Thyroid gland (tissue), 4 donors: ENCODE data around the gene FBXO3. TPM values are rescaled to one million over a fixed set of nuclear protein-coding genes. Genes with fewer than 3 reads are reported as not detected.
"Not testable (repeated sequence)": the region's sequence is repeated elsewhere in the genome, so short reads cannot be mapped to it uniquely, and the experiment has no call there.

Source experiments
- DNase-seq, 2 donors: peaks; one replicate each; pipeline ENCODE4 v3.0.0-alpha.2; 2019
- H3K27ac ChIP-seq, 3 donors: fragments of 200-600 bp; sonication (generic); 1 replicate in 2 of 3; 2 replicates in 1 of 3; pipeline ENCODE4 v1.5.1; 2016 to 2019; ENCODE audit warnings: mild to moderate bottlenecking in 1 of 3, moderate library complexity in 1 of 3
- H3K27me3 ChIP-seq: fragments of 200-600 bp; sonication (generic); one replicate; pipeline ENCODE4 v1.5.1; 2019
- H3K36me3 ChIP-seq, 2 donors: fragments of 200-600 bp; sonication (generic); one replicate each; pipeline ENCODE4 v1.5.1; 2016 to 2019
- H3K4me1 ChIP-seq, 2 donors: fragments of 200-600 bp; sonication (generic); one replicate each; pipeline ENCODE4 v1.5.1; 2017 to 2019
- H3K4me3 ChIP-seq, 3 donors: fragments of 200-600 bp; sonication (generic); replicated peaks in 1 of 3; 1 replicate in 2 of 3; 2 replicates in 1 of 3; pipeline ENCODE4 v1.5.1; 2016; ENCODE audit warnings: mild to moderate bottlenecking in 1 of 3
- H3K9me3 ChIP-seq: fragments of 200-600 bp; sonication (generic); one replicate; pipeline ENCODE4 v1.5.1; 2017
- POLR2A ChIP-seq, 2 donors: fragments of 450-650 bp; IDR thresholded peaks; one replicate each; pipeline ENCODE4 v1.6.1; 2017; ENCODE audit warnings: antibody characterized with exemption in 2 of 2, mild to moderate bottlenecking in 2 of 2, moderate library complexity in 1 of 2
- WGBS, 2 donors: methylation state at CpG; one replicate each; pipeline ENCODE4 v1.1.5; 2017; 5-methylcytosine and 5-hydroxymethylcytosine counted together
- intact Hi-C: fragments of 100-400 bp; cut with DNase I; formaldehyde crosslinking; loops from one replicate; pipeline ENCODE4 v1.15.1; 2023
- total RNA-seq, 4 donors: library from RNA; depleted of rRNA; stranded (reverse); fragments of >200 nt; gene quantifications; one replicate each; pipeline ENCODE4 v1.2.3, GENCODE V29; 2016
- TF ChIP-seq, protein P1 (sequence below), 6 experiments: fragments of 200-600 bp in 3 of 6; fragments of 450-650 bp in 3 of 6; sonication (generic) in 3 of 6; IDR thresholded peaks; one replicate each; pipeline ENCODE4 v1.5.1; 2016 to 2019; ENCODE audit warnings: antibody characterized with exemption in 6 of 6, mild to moderate bottlenecking in 2 of 6, inconsistent platforms in 1 of 6, moderate library complexity in 1 of 6

The FBXO3 gene, protein sequence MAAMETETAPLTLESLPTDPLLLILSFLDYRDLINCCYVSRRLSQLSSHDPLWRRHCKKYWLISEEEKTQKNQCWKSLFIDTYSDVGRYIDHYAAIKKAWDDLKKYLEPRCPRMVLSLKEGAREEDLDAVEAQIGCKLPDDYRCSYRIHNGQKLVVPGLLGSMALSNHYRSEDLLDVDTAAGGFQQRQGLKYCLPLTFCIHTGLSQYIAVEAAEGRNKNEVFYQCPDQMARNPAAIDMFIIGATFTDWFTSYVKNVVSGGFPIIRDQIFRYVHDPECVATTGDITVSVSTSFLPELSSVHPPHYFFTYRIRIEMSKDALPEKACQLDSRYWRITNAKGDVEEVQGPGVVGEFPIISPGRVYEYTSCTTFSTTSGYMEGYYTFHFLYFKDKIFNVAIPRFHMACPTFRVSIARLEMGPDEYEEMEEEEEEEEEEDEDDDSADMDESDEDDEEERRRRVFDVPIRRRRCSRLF
- total RNA-seq: 10 to 100 TPM; 55.8 to 82.0 (median 57.7) TPM

DNA sequence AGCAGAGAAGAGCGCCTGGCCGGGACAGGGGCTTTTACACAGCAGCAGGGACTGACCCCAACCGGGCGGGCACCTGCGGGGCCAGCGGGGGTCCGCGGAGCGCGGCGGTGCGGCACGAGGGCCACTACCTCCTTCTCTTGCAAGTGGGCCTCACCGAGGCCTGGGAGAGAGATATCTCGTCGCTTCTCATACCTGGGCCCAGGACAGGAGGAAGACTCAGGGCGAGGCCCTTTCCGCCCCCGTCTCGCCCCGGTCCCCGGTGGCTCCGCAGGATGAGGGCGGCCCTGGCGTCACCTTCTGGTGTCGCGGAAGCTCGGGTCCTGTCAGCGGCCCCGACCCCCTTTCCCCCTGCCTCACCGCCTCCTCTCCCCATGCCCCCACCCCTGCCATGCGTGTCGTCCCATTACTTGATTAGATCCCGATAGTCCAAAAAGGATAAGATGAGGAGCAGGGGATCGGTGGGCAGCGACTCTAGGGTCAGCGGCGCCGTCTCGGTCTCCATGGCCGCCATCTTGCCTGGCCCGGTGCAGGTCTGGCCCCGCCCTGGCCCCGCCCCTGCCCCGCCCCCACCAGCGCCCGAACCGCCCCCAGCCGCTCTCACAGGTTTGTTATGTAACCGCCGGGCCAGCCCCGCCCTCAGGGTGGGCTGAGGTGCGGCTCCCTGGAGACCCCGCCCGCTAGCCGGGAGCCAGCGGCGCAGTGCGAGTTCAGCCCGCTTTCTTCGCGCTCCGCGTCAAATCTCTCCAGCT lies at the start of gene FBXO3:
TSS of gene FBXO3 (minus strand) at position 534 of the 749 bp plus-strand sequence. CDS start at position 511, 23 bp downstream.
- Histone ChIP-seq H3K27me3 (no peaks in the 10 kb centered on the region), H3K9me3 (no peaks in the 10 kb centered on the region), H3K4me1 (peaks cover 0 to 23% of the 10 kb centered on the region in 2 donors), H3K36me3 (no peaks in the 10 kb centered on the region), H3K4me3 (peak within 1 kb of the TSS; percentile 82 to 99 (median 88)), H3K27ac (peak within 1 kb of the TSS; percentile 70 to 76 (median 74))
- WGBS, 2 donors: 0 to 1% methylated on average over 25 to 38 of the region's 64 CpGs
- intact Hi-C loops: no loop called here
- TF ChIP-seq POLR2A (IDR thresholded peaks at IDR 0.05): peak in 1 of 2 donors; percentile 65
- TF ChIP-seq, protein P1, sequence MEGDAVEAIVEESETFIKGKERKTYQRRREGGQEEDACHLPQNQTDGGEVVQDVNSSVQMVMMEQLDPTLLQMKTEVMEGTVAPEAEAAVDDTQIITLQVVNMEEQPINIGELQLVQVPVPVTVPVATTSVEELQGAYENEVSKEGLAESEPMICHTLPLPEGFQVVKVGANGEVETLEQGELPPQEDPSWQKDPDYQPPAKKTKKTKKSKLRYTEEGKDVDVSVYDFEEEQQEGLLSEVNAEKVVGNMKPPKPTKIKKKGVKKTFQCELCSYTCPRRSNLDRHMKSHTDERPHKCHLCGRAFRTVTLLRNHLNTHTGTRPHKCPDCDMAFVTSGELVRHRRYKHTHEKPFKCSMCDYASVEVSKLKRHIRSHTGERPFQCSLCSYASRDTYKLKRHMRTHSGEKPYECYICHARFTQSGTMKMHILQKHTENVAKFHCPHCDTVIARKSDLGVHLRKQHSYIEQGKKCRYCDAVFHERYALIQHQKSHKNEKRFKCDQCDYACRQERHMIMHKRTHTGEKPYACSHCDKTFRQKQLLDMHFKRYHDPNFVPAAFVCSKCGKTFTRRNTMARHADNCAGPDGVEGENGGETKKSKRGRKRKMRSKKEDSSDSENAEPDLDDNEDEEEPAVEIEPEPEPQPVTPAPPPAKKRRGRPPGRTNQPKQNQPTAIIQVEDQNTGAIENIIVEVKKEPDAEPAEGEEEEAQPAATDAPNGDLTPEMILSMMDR (IDR thresholded peaks at IDR 0.05): no peak
- peak; percentile 91 to 94 for DNase-seq

DNA sequence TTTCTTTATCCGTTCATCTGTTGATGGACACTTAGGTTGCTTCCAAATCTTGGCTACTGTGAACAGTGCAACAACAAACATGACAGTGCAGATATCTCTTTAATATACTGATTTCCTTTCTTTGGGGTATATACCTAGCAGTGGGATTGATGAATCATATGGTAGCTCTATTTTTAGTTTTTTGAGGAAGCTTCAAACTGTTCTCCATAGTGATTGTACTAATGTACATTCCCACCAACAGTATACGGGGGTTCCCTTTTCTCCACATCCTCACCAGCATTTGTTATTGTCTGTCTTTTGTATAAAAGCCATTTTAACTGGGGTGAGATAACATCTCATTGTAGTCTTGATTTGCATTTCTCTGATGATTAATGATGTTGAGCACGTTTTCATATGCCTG lies 48.7 kb upstream of the FBXO3 start:
- H3K36me3 ChIP-seq, DNase-seq, H3K4me3 ChIP-seq, H3K4me1 ChIP-seq, H3K27ac ChIP-seq, H3K9me3 ChIP-seq, H3K27me3 ChIP-seq: not testable (repeated sequence)
- 60 to 62% methylated on average over 3 of the region's 3 CpGs for WGBS, 2 donors
- intact Hi-C loops: loop anchor here (10.0 kb wide), 1 partner anchor 448 kb away; the partner anchor contains the start of gene KIAA1549L

DNA sequence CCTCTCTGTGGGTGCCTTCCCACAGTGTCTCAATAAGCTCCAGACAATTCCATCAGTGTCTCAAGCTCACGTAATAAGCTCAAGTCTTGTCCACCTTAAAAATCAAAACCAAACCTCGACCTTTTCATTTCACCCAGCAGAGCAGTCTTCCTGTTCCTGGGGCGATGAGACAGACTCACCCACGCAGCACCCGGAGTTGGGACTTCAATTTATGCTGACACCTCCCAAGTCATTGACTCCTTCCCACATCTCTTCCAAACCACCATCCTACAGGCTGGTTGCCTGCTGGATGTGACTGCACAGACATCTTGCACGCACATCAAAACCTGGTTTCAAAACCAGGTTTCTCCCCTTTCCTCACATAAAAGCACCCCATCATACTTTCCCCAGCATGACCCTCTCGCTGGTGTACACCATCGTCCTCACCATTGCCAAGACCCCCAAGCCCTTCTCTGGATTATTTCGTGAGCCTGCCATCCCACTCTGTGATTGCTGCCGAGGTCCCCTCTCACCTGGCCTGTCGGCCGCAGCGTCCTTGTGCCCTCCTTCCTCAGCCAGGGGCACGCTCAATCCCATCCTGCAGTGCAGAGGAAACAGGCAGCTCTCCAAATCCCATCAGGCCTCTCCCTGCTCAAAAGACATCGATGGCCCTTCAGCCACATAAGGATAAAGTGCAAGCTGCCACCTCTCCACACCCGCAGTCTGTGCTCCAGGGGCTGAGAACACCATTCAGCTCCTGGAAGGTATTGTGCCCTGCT lies 45.1 kb upstream of the FBXO3 start:
- Histone ChIP-seq H3K27me3 (no peaks in the 10 kb centered on the region), H3K36me3 (no peaks in the 10 kb centered on the region), H3K27ac (no peak overlapping the region), H3K9me3 (no peaks in the 10 kb centered on the region), H3K4me3 (no peak overlapping the region), H3K4me1 (no peaks in the 10 kb centered on the region)
- TF ChIP-seq, protein P1 (IDR thresholded peaks at IDR 0.05): no peak
- no peak for TF ChIP-seq POLR2A (IDR thresholded peaks at IDR 0.05)
- intact Hi-C loops: loop anchor here (10.0 kb wide), 1 partner anchor 445 kb away; the partner anchor contains the start of gene KIAA1549L
- WGBS, 2 donors: 46 to 48% methylated on average over 16 of the region's 16 CpGs
- no peak for DNase-seq

DNA sequence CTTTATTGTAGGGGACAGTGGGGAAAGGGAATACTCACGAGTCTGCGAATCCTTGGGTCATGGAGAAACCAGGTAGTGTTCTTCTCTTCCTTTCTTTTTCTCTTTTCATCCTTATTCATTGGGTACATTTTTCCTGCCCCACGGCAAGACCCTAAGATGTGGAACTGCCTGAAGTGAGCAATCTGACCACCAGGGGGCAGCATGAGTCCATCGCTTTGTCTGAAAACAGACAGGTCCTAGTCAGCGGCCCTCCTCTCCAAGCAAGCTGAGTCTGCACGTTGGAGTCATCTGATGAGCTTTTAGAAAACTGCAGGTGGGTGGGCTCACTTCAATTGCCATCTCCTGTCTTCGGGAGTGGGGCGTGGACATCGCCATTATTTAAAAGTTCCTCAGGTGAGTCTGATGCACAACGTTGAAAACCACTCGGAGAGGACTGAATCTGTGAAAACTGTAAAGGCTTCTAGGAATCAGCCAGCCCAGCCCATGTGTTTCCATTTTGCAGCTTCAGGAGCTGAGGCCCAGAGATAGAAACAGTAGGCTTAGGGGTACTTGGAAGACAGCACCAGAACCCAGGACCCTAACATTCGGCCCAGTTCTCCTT lies 34.0 kb upstream of the FBXO3 start:
- DNase-seq: peak; percentile 80 to 86
- Histone ChIP-seq H3K9me3 (no peaks in the 10 kb centered on the region), H3K27ac (no peak overlapping the region), H3K27me3 (no peaks in the 10 kb centered on the region), H3K36me3 (no peaks in the 10 kb centered on the region), H3K4me1 (no peaks in the 10 kb centered on the region), H3K4me3 (no peak overlapping the region)
- intact Hi-C loops: no loop called here
- WGBS, 2 donors: 23 to 24% methylated on average over 12 of the region's 12 CpGs
- TF ChIP-seq, protein P1 (IDR thresholded peaks at IDR 0.05): peak; percentile 80 to 91 (median 84)
- TF ChIP-seq POLR2A (IDR thresholded peaks at IDR 0.05): no peak

DNA sequence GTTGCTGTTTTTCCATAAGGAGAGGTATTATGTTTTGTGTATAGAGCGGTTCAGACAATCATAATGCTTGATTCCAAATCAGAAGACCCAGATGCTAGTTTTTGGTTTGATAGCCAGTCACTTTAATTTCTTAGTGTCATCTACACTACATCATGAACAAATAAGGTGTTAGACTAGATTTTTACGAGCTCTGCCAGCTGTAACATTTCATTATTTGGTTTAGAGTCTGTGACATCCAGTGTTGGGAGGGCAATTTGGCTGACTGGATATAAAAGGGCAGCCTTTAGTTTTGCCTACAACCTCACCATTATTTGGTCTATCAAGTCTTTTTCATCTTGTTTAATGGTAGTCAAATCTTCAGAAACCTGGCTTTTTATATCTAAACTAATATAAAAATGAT lies 30.2 kb upstream of the FBXO3 start:
- no peaks in the 10 kb centered on the region for H3K9me3 ChIP-seq
- H3K4me1 ChIP-seq: peaks cover 0 to 8% of the 10 kb centered on the region in 2 donors
- 88% methylated on average over 2 of the region's 2 CpGs for WGBS, 2 donors
- no peaks in the 10 kb centered on the region for H3K36me3 ChIP-seq
- TF ChIP-seq POLR2A (IDR thresholded peaks at IDR 0.05): no peak
- TF ChIP-seq, protein P1 (IDR thresholded peaks at IDR 0.05): no peak
- H3K27ac ChIP-seq: no peak overlapping the region
- intact Hi-C loops: no loop called here
- no peak for DNase-seq
- peaks cover 5% of the 10 kb centered on the region for H3K27me3 ChIP-seq
- no peak overlapping the region for H3K4me3 ChIP-seq
